NCI-H1092 treated with DMSO at 0.1 percent for 48 hours (cell line): ENCODE data around the gene SUPT4H1.

ENCODE experiments used
- DNase-seq: peaks from one replicate; lab custom pipeline; 2025; lab: John Stamatoyannopoulos, UW

SUPT4H1 gene

DNA sequence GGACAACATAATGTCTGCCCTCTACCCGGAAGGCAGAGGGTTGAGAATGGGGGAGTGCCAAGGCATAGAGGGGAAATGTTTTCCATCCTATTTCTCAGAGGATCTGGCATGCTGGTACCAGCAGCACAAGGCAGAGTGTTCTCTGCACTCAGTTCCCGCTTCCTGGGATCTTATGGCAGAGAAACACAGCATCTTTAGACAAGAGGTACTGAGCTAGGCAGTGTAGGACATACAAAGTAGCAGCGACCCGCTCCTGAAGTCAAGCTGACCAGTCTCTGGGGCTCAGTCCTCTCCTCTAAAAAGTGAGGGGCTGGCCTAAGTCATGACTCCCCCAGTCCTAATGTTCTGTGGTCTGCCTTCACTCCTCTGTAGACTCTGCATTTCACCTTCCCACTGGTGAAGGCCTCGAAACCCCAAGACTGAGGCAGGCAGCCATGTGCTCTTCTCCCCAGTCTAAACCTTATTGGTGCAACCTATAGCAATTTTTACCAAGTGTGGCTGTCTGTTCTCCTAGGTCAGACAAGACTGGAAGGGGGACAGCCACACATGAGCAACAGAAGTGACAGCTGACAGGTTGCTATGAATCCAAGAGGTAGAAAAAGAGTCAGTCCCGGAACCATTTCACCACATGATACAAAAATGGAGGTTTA, 12.1 kb downstream of the SUPT4H1 start:
- DNase-seq, result no peak

GRCh38 chr17:58338841-58339754, 12.9 kb downstream of the SUPT4H1 start:
- no peak for DNase-seq

DNA sequence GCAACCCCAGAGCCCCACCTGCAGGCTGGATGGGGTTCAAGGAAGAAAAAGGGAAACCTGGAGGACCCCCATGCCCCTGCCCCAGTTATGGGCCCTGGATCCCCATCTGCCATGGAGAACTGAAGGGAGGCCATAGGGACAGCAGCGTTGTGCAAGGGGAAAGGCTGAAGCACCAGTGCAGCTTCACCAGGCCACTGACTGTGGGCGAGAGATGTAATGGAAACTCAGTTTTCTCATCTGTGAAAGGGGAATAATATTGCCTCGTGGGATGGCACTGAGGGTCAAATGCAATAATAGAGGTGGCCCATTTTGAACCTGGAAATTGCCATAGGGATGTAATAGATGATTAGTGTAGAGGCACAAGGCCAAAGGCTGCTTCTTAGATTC, 13.6 kb downstream of the SUPT4H1 start:
- DNase-seq, result no peak

DNA sequence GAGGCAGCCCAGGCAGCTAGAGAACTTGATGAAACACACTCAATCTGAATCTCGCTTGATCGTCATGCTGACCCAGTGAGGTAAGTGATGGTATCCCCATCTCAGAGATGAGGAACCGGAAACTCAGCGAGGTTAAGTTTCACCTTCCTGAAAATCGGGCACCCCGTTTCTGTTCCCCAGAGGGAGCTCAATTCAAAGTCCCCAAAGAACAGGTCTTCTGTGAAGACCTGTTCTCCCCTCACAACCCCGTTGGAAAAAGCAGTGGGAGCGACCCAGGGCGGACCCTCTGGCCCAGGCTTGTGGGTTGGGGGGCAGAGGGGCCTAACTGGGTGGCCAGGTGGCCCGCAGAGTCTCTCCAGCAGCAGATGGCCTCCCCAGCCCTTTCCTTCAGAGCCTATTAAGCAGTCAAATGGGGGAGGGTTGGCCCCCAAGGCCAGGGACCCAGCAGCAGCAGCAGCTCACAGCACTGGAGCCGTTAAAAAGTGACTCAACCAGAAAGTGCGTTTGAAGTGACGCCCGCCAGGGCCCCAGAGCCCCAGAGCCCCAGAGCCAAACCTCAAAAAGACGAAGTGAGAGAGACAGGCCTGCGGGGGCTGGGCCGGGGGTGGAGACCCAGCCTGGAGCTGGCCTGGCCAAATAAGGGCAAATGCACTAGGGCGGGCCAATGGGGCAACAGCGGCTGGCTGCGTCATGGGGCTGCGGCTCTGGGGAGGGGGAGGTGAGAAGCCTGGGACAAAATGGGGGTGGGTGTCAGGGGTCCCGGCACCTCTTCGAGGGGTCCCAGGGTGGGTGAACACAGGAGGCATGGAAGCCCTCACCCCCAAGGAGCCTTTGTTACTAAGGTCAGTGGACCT, 14.2 kb downstream of the SUPT4H1 start:
- DNase-seq, result no peak

GRCh38 chr17:58337210-58337599, 14.8 kb downstream of the SUPT4H1 start:
- no peak for DNase-seq

DNA sequence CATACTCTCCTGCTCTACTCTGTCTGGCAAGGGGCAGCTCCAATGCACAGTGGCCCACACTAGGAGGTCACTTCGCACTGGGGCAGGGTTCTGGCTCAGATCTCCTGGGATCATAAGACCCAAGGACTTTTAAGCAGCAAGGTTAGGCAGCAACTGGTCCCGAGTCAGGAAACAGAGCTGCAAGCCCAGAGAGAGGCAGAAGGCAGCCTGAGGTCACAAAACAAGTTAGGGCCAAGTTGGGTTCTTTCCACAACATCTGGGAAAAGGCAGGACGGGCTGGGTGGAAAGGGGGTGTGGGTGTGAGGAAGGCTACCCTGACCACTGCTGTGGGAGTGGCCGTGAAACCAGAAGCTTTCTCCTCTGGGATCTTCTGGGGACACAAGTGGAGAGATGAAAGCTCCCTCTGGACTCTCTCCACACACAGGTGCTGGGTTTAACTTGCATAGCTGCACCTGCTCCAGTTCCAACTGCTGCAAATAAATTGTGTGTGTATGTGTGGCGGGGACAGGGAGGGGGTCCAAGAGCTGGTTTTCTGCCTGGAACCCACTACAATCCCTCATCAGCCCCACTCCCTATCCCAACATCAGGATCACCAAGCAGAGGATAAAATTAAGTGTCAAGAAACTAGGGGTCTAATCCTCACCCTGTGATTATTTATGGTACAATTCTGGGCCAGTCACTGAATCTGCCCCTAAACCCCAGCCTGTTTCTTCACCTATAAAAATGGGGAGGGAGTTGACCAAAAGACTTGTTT, 15.4 kb downstream of the SUPT4H1 start:
- DNase-seq, result no peak

GRCh38 chr17:58335779-58336455, 16.1 kb downstream of the SUPT4H1 start:
- DNase-seq, result no peak

DNA sequence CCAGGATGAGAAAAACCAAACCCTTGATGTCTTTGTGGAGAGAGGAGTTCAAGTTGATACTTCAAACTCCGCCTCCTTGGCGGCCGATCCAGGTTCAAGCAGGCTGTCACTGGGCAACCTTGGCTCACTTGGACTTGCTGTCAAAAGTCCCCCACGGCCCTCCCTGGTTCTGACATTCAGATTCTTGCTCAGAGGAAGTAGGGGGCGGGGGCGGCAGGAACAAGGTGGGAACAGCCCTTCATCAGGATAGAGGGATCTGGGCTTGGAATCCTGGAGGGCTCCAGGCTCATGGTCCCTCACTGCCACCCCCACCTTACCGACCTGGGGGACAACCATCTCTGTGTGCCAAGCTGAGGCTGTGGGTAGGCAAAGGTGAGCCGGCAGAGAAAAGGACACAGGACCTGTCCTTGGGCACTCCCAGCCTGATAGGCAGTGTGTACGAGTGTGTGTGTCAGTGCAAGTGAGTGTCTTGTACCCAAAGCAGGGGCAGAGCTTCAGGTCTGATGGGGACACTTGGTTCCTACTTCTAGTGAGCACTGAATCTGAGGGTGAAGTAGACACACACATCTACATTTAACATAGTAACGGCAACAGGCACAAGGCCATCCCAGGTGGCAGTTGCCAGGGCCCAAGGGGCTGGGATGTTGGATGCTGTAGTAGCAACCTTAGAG, 16.8 kb downstream of the SUPT4H1 start:
- DNase-seq, result no peak

DNA sequence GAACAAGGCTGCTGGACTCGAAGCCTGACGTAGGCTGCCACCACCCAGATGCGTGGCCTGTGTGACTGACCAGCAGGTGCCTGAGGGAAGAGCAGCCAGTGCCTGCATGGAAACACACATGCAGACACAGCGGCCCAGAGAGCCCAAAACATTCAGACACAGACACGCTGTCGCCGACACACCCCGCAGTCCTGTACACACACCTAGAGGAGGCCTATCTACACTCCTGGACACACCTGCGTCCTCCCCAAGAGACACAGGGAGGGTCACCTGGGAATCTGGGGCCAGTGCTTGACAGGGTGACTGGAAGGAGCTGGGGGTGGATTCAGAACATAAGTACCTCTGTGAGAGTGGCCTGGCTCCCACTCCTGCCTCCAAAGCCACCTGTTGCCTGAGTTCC, 17.3 kb downstream of the SUPT4H1 start:
- no peak for DNase-seq

- DNase-seq, result no peak
These were observed 17.7 kb downstream of the SUPT4H1 start for GRCh38 chr17:58334256-58334655.

DNA sequence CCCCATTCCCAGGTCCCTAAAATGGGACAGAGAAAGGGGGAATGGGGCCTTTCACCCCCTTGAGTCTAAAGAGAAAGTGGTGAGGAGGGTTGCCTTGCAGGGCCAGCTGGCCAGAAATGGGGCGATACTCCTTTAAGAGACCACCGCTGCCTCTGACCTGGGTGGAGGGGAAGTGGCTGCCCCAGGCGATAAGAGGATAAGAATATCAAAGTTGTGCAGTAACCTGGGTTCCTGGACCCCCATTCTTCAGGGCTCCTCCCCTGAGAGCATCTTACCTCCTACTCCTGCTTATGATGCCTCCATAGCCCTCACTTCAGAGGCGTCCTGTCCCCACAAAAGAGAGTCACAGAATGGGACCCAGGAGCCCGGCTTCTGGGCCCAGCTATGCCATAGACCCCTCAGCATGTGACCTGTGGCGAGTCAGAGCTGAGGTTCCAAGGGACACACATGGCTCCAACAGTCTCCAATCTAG, 18.2 kb downstream of the SUPT4H1 start:
- no peak for DNase-seq

DNA sequence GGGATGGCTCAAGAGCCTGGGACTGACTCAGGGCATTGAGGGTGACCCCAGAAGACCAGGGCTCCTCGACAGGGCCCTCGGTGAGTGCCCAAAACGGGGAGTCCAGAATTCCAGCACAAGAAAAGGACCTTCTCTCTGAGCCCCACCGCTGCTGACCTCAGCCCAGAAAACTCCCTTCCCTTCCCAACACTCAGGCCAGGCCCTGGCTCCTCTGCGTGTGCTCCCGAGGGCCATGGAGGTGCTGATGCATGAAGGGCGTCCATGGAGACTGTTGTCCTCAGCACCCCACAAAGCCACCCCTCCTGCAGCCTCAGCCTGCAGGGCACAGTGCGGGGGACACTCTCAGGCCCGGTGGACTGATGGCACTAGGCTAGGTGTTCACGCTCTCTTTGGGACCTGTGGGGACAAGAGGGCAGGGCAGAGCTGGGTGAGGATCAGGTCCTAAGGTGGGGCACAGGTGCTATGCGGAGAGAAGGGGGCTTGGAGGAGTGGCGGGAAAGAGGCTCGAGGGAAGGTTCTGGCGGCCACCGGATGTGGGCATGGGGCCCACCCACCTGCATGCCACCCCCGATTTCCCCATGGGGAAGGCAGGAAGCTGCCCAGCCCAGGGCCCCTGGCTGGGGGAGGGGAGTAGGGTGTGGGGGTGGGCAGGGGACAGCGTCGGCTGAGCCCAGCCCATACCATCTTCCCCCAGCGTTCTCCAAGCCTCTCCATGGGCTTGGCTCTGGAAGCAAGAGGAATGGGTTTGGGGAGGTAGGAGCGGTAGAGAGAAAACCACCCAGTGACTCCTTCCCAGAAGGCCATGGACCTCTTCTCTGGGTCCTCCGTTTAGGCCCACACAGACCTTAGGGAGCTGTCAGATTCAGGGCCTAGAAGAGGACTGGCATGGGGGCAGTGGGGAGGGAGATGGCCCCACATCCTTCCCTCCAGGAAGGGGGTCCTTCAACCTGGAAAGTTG, 18.9 kb downstream of the SUPT4H1 start:
- DNase-seq, result no peak

GRCh38 chr17:58331815-58332777, 19.9 kb downstream of the SUPT4H1 start:
- no peak for DNase-seq

GRCh38 chr17:58330997-58331814, 20.8 kb downstream of the SUPT4H1 start:
- DNase-seq, result no peak

- no peak for DNase-seq
These were observed 21.4 kb downstream of the SUPT4H1 start for GRCh38 chr17:58330538-58330996.

DNA sequence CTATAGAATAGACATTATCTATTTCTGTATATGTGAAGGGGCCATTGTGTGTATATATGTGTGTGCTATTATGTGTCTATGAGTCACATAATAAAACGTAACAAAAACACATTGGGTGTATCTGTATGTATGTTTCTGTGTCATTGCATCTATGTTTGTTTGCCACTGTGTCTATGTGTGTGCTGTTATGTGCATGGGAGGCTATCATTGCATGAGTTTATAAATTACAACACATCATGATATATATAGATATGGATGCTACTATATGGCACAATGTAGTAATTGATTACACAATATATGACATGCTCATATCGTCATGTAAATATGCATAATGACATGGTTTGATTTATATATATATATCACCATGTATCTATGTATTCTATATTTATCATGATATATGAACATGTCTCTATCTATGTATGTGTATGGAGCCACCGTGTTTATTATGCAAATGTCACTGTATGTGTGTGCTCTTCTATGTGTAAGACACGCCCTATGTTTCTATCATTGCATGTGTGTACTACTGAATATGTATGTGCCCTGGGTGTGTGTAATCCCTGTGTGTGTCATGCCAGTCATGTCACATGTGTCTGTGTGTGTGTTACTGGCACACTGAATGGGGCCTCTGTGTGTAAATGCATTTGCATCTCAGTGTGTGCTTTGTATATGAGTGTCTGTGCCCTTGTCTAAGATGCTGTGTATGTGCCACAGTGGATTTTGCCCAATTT, 22.0 kb downstream of the SUPT4H1 start:
- no peak for DNase-seq
